IMR-90 (cell line): ENCODE results near the gene RAB36. TPM values are rescaled to one million over a fixed set of nuclear protein-coding genes. Genes with fewer than 3 reads are reported as not detected.

Experiments
- ATAC-seq: fragments of 200-7000 bp; cut with Tn5 transposase; 2 replicates; pipeline ENCODE4 v1.9.1; 2020; ENCODE audit warnings: low read depth, mild to moderate bottlenecking, moderate library complexity
- BruUV-seq: library from RNA; stranded (reverse); fragments of 400-500 nt; replicated peaks from 2 replicates; lab custom pipeline; 2021; lab: Mats Ljungman, UMichigan
- CTCF ChIA-PET: fragments of 300-600 bp; formaldehyde crosslinking; extraction: SDS; loops from one replicate; lab custom pipeline; 2021; ENCODE audit warnings: antibody characterized with exemption; lab: Yijun Ruan, JAX
- POLR2A ChIA-PET: fragments of 300-600 bp; sonication (Branson Sonifier 250); formaldehyde crosslinking; loops from one replicate; lab custom pipeline; 2022; ENCODE audit warnings: antibody characterized with exemption; ENCODE audit not compliant: unreplicated experiment; lab: Charles Lee
- DNase-seq: peaks from one replicate; pipeline ENCODE4 v3.0.0; 2013
- H2AFZ ChIP-seq: replicated peaks from 2 replicates; pipeline ENCODE3; 2013; ENCODE audit warnings: low read length, mild to moderate bottlenecking; ENCODE audit not compliant: poor library complexity
- H2AK5ac ChIP-seq: 2 replicates; pipeline ENCODE4 v1.6.1; 2013; ENCODE audit warnings: low read depth, low read length, inconsistent platforms
- H2AK9ac ChIP-seq: replicated peaks from 2 replicates; pipeline ENCODE3; 2013; ENCODE audit warnings: mild to moderate bottlenecking, low read depth, low read length, moderate library complexity; ENCODE audit not compliant: poor library complexity
- H2BK120ac ChIP-seq: 2 replicates; pipeline ENCODE4 v1.6.1; 2013; ENCODE audit warnings: low read depth, low read length, inconsistent platforms
- H2BK15ac ChIP-seq: 3 replicates; pipeline ENCODE4 v1.6.1; 2013; ENCODE audit warnings: low read depth, low read length, inconsistent platforms
- H2BK20ac ChIP-seq: 2 replicates; pipeline ENCODE4 v1.6.1; 2013; ENCODE audit warnings: low read depth, mild to moderate bottlenecking, inconsistent platforms, low read length, moderate library complexity
- H2BK5ac ChIP-seq: 2 replicates; pipeline ENCODE4 v1.6.1; 2013; ENCODE audit warnings: mild to moderate bottlenecking, low read depth, low read length, inconsistent platforms; ENCODE audit not compliant: poor library complexity, severe bottlenecking
- H3K14ac ChIP-seq: replicated peaks from 2 replicates; pipeline ENCODE4 v1.6.1; 2013; ENCODE audit warnings: low read depth, low read length, inconsistent platforms
- H3K18ac ChIP-seq: 2 replicates; pipeline ENCODE4 v1.6.1; 2013; ENCODE audit warnings: low read depth, low read length, control low read depth
- H3K23ac ChIP-seq: 2 replicates; pipeline ENCODE4 v1.6.1; 2013; ENCODE audit warnings: low read depth, low read length, inconsistent platforms
- H3K27ac ChIP-seq: 2 replicates; pipeline ENCODE4 v1.5.1; 2013; ENCODE audit warnings: mild to moderate bottlenecking, control low read depth, low read length; ENCODE audit not compliant: insufficient read depth
- H3K27me3 ChIP-seq: 2 replicates; pipeline ENCODE4 v1.6.1; 2013; ENCODE audit warnings: low read length; ENCODE audit not compliant: control insufficient read depth, insufficient read depth
- H3K36me3 ChIP-seq: 2 replicates; pipeline ENCODE4 v1.6.1; 2013; ENCODE audit warnings: low read length, mixed read lengths; ENCODE audit not compliant: control insufficient read depth, insufficient read depth
- H3K4ac ChIP-seq: 2 replicates; pipeline ENCODE4 v1.6.1; 2013; ENCODE audit warnings: low read depth, low read length, inconsistent platforms
- H3K4me1 ChIP-seq: 2 replicates; pipeline ENCODE4 v1.6.1; 2013; ENCODE audit warnings: low read length, mixed read lengths; ENCODE audit not compliant: control insufficient read depth, insufficient read depth
- H3K4me2 ChIP-seq: 2 replicates; pipeline ENCODE4 v1.6.1; 2013; ENCODE audit warnings: low read depth, mild to moderate bottlenecking, control low read depth, low read length, moderate library complexity
- H3K4me3 ChIP-seq: 2 replicates; pipeline ENCODE4 v1.5.1; 2013; ENCODE audit warnings: low read depth, mild to moderate bottlenecking, control low read depth, low read length, moderate library complexity; ENCODE audit not compliant: insufficient read depth
- H3K56ac ChIP-seq: 2 replicates; pipeline ENCODE4 v1.6.1; 2013; ENCODE audit warnings: low read length, inconsistent platforms; ENCODE audit not compliant: insufficient read depth; ENCODE audit errors: extremely low read depth
- H3K79me1 ChIP-seq, 2 experiments: 2 replicates each; pipeline ENCODE4 v1.6.1; 2013; ENCODE audit warnings: low read length in 2 of 2, inconsistent platforms in 1 of 2, low read depth in 1 of 2
- H3K9ac ChIP-seq: 2 replicates; pipeline ENCODE4 v1.6.1; 2013; ENCODE audit warnings: low read depth, low read length, control low read depth
- H3K9me1 ChIP-seq: 2 replicates; pipeline ENCODE4 v1.6.1; 2013; ENCODE audit warnings: low read length, inconsistent platforms; ENCODE audit not compliant: insufficient read depth
- H3K9me3 ChIP-seq: 2 replicates; pipeline ENCODE4 v1.6.1; 2013; ENCODE audit warnings: low read length; ENCODE audit not compliant: control insufficient read depth, insufficient read depth
- H4K20me1 ChIP-seq: 2 replicates; pipeline ENCODE4 v1.6.1; 2013; ENCODE audit warnings: low read length, inconsistent platforms; ENCODE audit not compliant: insufficient read depth
- H4K5ac ChIP-seq: 2 replicates; pipeline ENCODE4 v1.6.1; 2013; ENCODE audit warnings: mild to moderate bottlenecking, low read depth, low read length, control low read depth
- H4K8ac ChIP-seq, 2 experiments: 2 replicates each; pipeline ENCODE4 v1.6.1; 2013; ENCODE audit warnings: low read depth in 2 of 2, low read length in 2 of 2, control low read depth in 1 of 2, inconsistent platforms in 1 of 2
- H4K91ac ChIP-seq: 2 replicates; pipeline ENCODE4 v1.6.1; 2013; ENCODE audit warnings: low read depth, low read length, inconsistent platforms; ENCODE audit not compliant: insufficient read depth
- BHLHE40 ChIP-seq: fragments of 150-350 bp; IDR thresholded peaks from 2 replicates; pipeline ENCODE4 v1.6.1; 2016; ENCODE audit warnings: mild to moderate bottlenecking, low read depth, low read length
- MAZ ChIP-seq: IDR thresholded peaks from 2 replicates; pipeline ENCODE4 v1.6.1; 2012; ENCODE audit warnings: low read depth, mild to moderate bottlenecking, low read length, improper control_type of control experiment, moderate library complexity, borderline replicate concordance
- WGBS, 2 experiments: methylation state at CpG; one replicate each; pipeline versions ENCODE4 v1.1.5 to v1.1.7; 2013; ENCODE audit warnings: missing lambda C conversion rate in 2 of 2; ENCODE audit not compliant: insufficient read length in 1 of 2; ENCODE audit errors: extremely low coverage in 2 of 2; 5-methylcytosine and 5-hydroxymethylcytosine counted together
- dilution Hi-C: fragments of 300-500 bp; cut with HindIII; formaldehyde crosslinking; loops from one replicate; pipeline ENCODE4 v1.14.3; 2018; ENCODE audit warnings: low sequenced_read_pairs; ENCODE audit not compliant: unreplicated experiment
- in situ Hi-C: fragments of 300-500 bp; cut with MboI; formaldehyde crosslinking; loops from 3 replicates; pipeline ENCODE4 v1.14.3; 2019; ENCODE audit warnings: low sequenced_read_pairs, inconsistent platforms, mixed read lengths
- intact Hi-C: fragments of 100-400 bp; cut with micrococcal nuclease; formaldehyde crosslinking; loops from 2 replicates; pipeline ENCODE4 v1.10.0; 2022
- polyA plus RNA-seq, 3 experiments: library from polyadenylated mRNA; depleted of rRNA; stranded (reverse); fragments of >200 nt; gene quantifications; 2 replicates each; pipeline ENCODE4 v1.2.3, GENCODE V29; 2012; ENCODE audit warnings: low replicate concordance in 1 of 3
- total RNA-seq: library from RNA; depleted of rRNA; stranded (reverse); fragments of >200 nt; gene quantifications from 2 replicates; pipeline ENCODE4 v1.2.3, GENCODE V29; 2012

RAB36 gene
- total and polyA plus RNA-seq, 2 of the 4 experiments (the other 2 are of a cell fraction), result 3.6 to 4.0 TPM

GRCh38 chr22:23102002-23102655 is 43.1 kb upstream of the RAB36 start:
- POLR2A ChIA-PET, result no interaction called here
- ATAC-seq (no peak), DNase-seq (no peak)
- no peaks in the 10 kb centered on the region for H3K79me1 ChIP-seq
- no peaks in the 10 kb centered on the region; the same call in 1 of the 2 replicates for H3K27me3 ChIP-seq
- H3K9ac ChIP-seq, result no peak overlapping the region
- WGBS, 2 experiments, result no CpG with 5 or more reads among the region's 10 CpGs
- no peak overlapping the region for H3K4me2 ChIP-seq
- TF ChIP-seq MAZ, result no peak
- TF ChIP-seq BHLHE40, result no peak
- H3K56ac ChIP-seq, result no peak overlapping the region
- no peak overlapping the region for H4K5ac ChIP-seq
- no peak overlapping the region for H2BK20ac ChIP-seq
- no peak overlapping the region for H4K91ac ChIP-seq
- H2BK15ac ChIP-seq, result no peak overlapping the region
- H2AK9ac ChIP-seq, result no peak overlapping the region
- H3K4ac ChIP-seq, result no peak overlapping the region
- H2BK120ac ChIP-seq, result no peak overlapping the region
- no peak overlapping the region for H3K4me3 ChIP-seq
- intact Hi-C loops (no loop called here), dilution Hi-C loops (no loop called here), in situ Hi-C loops (no loop called here)
- H2AFZ ChIP-seq, result no peak overlapping the region
- CTCF ChIA-PET, result no interaction called here
- no peak overlapping the region for H3K27ac ChIP-seq
- H2BK5ac ChIP-seq, result no peak overlapping the region
- no peak overlapping the region for H3K23ac ChIP-seq
- no peaks in the 10 kb centered on the region for H3K9me1 ChIP-seq
- no peak overlapping the region for H3K14ac ChIP-seq
- H3K36me3 ChIP-seq, result no peaks in the 10 kb centered on the region
- no TSS peak for BruUV-seq
- H4K20me1 ChIP-seq, result no peaks in the 10 kb centered on the region
- no peaks in the 10 kb centered on the region for H3K9me3 ChIP-seq
- no peak overlapping the region for H3K18ac ChIP-seq
- no peaks in the 10 kb centered on the region for H3K4me1 ChIP-seq
- H2AK5ac ChIP-seq, result no peak overlapping the region
- H4K8ac ChIP-seq, result no peak overlapping the region
